Cardiac ventricle fibroblast (primary cell): ENCODE data around the gene OR10W1. TPM values are rescaled to one million over a fixed set of nuclear protein-coding genes. Genes with fewer than 3 reads are reported as not detected.

Experiments used
- total RNA-seq: library from RNA; depleted of rRNA; stranded (reverse); fragments of >200 nt; gene quantifications from 2 replicates; pipeline ENCODE4 v1.2.3, GENCODE V29; 2015

OR10W1 gene
- total RNA-seq: not detected in 2 replicates

GRCh38 chr11:58268142-58268541 lies at the start of gene OR10W1:
OR10W1 (minus strand) TSS chr11:58268260; CDS start chr11:58267858, 402 bp downstream.

Other genes with a start within 250 kb of the OR10W1 start
- gene OR9Q1, start 244.4 kb downstream of the OR10W1 start, total RNA-seq: not detected in 2 replicates
- not detected in 2 replicates for gene OR6Q1, start 237.3 kb downstream of the OR10W1 start, total RNA-seq
- gene OR9I1, start 142.7 kb downstream of the OR10W1 start, total RNA-seq: not detected in 2 replicates
- gene OR9Q2, start 79.2 kb downstream of the OR10W1 start, total RNA-seq: not detected in 2 replicates
- not detected in 2 replicates for gene OR1S2, start 64.1 kb downstream of the OR10W1 start, total RNA-seq
- gene OR1S1, start 55.5 kb downstream of the OR10W1 start, total RNA-seq: not detected in 2 replicates
- not detected in 2 replicates for gene OR10Q1, start 39.3 kb downstream of the OR10W1 start, total RNA-seq
- not detected in 2 replicates for gene OR5B17, start 90.8 kb upstream of the OR10W1 start, total RNA-seq
- not detected in 2 replicates for gene OR5B3, start 138.6 kb upstream of the OR10W1 start, total RNA-seq
- gene OR5B2, start 159.9 kb upstream of the OR10W1 start, total RNA-seq: not detected in 2 replicates
- gene OR5B12, start 174.0 kb upstream of the OR10W1 start, total RNA-seq: not detected in 2 replicates
- gene OR5B21, start 239.8 kb upstream of the OR10W1 start, total RNA-seq: not detected in 2 replicates